GM12872 (cell line): ENCODE measurements around the gene BAAT.

Experiments used
- TF ChIP-seq, protein P1 (sequence below): IDR thresholded peaks from 3 replicates; pipeline ENCODE4 v1.5.1; 2011; ENCODE audit warnings: low read depth, mild to moderate bottlenecking, low read length, moderate library complexity; ENCODE audit not compliant: insufficient read depth

The BAAT gene

DNA sequence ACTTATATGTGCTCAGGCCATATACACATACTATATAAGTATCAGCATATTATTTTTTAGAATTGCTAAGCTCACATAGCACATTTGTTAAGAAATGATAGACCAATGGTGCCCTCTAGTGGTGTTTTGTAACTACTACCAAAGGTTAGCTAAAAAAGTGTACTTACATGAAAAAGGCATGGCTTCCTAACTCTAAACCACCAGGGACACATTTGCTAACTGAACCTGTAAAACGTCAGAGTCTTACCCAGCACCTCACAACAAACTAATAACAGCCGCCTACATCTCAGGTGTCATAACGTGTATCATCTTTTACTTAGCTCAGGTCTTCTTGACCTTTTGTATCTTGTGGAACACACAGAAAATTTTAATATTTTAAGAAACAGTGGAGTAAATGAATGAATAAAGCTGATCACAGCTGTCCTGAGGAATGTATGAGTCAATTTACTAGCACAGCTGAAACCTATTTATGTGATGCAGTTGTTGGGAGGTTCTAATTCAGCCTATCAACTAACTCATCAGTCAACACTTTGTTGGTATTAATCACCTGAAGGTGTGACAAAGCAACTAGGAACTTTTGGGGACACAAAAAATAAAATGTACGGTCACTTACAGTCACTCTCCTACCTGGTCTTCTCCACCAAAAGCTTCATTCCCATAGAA, 72.9 kb downstream of the BAAT start:
- TF ChIP-seq, protein P1, sequence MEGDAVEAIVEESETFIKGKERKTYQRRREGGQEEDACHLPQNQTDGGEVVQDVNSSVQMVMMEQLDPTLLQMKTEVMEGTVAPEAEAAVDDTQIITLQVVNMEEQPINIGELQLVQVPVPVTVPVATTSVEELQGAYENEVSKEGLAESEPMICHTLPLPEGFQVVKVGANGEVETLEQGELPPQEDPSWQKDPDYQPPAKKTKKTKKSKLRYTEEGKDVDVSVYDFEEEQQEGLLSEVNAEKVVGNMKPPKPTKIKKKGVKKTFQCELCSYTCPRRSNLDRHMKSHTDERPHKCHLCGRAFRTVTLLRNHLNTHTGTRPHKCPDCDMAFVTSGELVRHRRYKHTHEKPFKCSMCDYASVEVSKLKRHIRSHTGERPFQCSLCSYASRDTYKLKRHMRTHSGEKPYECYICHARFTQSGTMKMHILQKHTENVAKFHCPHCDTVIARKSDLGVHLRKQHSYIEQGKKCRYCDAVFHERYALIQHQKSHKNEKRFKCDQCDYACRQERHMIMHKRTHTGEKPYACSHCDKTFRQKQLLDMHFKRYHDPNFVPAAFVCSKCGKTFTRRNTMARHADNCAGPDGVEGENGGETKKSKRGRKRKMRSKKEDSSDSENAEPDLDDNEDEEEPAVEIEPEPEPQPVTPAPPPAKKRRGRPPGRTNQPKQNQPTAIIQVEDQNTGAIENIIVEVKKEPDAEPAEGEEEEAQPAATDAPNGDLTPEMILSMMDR = peak; percentile 51; the same call in 2 of the 3 replicates

DNA sequence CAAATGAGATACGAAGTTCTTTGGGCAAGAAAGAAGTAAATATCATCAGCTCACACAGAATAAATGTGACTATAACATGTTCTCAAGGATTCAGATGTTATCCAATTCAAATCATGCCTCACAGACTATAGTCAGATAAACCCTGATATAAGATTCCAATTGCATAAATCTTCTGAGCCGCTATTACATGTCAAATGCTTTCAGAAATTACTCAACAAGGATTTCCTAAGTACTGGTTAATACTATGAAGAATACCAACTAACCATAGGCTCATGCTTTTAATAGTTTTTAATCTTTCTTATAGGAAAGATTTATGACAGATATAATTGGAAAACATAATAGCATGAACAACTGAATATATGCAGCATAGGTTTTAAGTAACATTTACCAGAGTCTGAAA, 73.6 kb downstream of the BAAT start:
- TF ChIP-seq, protein P1 = no peak
